Transverse colon (tissue), 3 donors: ENCODE data around the gene MYBPC2.

Experiments used
- POLR2A ChIP-seq: fragments of 450-650 bp; IDR thresholded peaks from one replicate; pipeline ENCODE4 v1.6.1; 2016; ENCODE audit warnings: antibody characterized with exemption, mild to moderate bottlenecking, moderate library complexity
- TF ChIP-seq, protein P1 (sequence below), 5 experiments: fragments of 200-600 bp in 3 of 5; fragments of 450-650 bp in 2 of 5; sonication (generic) in 3 of 5; IDR thresholded peaks; 1 replicate in 2 of 5; 2 replicates in 3 of 5; pipeline ENCODE4 v1.5.1; 2016 to 2017; ENCODE audit warnings: antibody characterized with exemption in 5 of 5, inconsistent platforms in 3 of 5, mild to moderate bottlenecking in 2 of 5, moderate library complexity in 1 of 5

DNA sequence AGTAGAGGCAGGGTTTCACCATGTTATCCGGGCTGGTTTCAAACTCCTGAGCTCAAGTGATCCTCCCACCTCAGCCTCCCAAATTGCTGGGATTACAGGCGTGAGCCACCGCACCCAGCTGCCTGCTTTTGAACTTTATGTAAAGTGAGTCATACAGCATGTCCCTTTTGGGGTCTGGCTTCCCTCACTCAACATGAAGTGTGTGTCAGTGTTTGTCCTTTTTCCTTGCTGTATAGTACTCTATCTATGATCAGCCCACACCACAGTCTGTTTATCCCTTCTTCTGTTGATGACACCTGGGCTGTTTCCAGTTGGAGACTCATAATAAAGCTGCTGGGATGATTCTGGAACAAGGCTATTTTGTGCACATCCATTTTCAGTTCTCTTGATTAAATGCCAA lies 11.9 kb upstream of the MYBPC2 start:
- TF ChIP-seq, protein P1, sequence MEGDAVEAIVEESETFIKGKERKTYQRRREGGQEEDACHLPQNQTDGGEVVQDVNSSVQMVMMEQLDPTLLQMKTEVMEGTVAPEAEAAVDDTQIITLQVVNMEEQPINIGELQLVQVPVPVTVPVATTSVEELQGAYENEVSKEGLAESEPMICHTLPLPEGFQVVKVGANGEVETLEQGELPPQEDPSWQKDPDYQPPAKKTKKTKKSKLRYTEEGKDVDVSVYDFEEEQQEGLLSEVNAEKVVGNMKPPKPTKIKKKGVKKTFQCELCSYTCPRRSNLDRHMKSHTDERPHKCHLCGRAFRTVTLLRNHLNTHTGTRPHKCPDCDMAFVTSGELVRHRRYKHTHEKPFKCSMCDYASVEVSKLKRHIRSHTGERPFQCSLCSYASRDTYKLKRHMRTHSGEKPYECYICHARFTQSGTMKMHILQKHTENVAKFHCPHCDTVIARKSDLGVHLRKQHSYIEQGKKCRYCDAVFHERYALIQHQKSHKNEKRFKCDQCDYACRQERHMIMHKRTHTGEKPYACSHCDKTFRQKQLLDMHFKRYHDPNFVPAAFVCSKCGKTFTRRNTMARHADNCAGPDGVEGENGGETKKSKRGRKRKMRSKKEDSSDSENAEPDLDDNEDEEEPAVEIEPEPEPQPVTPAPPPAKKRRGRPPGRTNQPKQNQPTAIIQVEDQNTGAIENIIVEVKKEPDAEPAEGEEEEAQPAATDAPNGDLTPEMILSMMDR (IDR thresholded peaks at IDR 0.05) = no peak
- no peak for TF ChIP-seq POLR2A
